ENCODE data around the gene ADAMTS17.
A peak's percentile ranks its signal among the peaks of the same experiment; 100 is the strongest.

The ADAMTS17 gene

GRCh38 chr15:100049936-100050876 is 291.6 kb downstream of the ADAMTS17 start:
- DNase-seq (ENCODE audit: low read depth in 2 of 2) = no peak

GRCh38 chr15:100049483-100049882 is 292.3 kb downstream of the ADAMTS17 start:
- no peak for DNase-seq (ENCODE audit: low read depth in 2 of 2)

GRCh38 chr15:100048736-100049135 is 293.0 kb downstream of the ADAMTS17 start:
- DNase-seq (ENCODE audit: low read depth in 2 of 2) = no peak

- no peak for DNase-seq (ENCODE audit: low read depth in 2 of 2)
Observed at GRCh38 chr15:100043692-100044091, 298.1 kb downstream of the ADAMTS17 start.

DNA sequence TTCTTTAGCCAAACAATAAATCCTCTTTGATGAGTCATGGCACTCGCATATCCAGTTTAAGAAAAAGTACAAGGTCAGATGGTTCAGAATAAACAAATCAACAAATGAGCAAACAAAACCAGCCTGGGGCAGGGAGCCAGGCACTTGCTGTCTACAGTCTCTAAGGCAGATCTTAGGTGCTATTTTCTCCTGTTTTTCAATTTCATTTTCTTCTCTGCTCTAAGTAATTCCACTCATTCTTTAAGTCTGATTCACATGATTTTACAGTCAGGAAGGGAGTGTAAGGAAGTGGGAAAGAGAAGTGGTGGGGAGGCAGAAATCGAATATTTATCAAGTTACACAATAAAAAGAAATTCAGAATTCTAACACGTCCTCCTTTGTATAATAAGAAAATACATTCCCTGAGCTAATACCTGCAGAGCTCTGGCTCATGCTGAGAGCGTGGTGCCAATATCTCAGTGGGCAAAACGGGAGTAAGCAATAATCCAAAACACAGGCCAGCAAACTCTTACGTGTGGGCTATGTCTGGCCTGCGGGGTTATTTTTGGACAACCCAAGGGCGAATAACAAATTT is 298.6 kb downstream of the ADAMTS17 start:
- DNase-seq (ENCODE audit: low read depth in 2 of 2) = no peak

- no peak for DNase-seq (ENCODE audit: low read depth in 2 of 2)
Observed at GRCh38 chr15:100042558-100042957, 299.2 kb downstream of the ADAMTS17 start.

- no peak for DNase-seq (ENCODE audit: low read depth in 2 of 2)
Observed at GRCh38 chr15:100041127-100041828, 300.5 kb downstream of the ADAMTS17 start.

DNA sequence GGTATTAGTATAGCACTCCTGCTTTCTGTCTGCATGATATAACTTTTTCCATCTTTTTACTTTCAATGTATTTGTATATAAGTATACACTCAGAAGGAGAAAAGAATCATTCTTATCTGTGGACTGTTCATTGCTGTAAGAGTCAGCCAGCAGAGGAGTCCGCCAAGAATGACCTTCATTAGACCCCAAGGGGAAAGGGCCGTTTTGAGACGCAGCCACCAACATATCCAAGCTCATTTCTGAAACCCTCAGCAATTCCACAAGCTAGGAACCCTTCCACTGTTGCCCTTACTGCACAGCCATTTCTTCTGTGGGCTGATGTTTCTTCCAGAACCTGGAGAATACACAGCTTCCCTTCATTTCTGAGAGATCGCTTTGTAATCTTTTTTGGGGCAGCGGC is 301.8 kb downstream of the ADAMTS17 start:
- no peak for DNase-seq (ENCODE audit: low read depth in 2 of 2)

DNA sequence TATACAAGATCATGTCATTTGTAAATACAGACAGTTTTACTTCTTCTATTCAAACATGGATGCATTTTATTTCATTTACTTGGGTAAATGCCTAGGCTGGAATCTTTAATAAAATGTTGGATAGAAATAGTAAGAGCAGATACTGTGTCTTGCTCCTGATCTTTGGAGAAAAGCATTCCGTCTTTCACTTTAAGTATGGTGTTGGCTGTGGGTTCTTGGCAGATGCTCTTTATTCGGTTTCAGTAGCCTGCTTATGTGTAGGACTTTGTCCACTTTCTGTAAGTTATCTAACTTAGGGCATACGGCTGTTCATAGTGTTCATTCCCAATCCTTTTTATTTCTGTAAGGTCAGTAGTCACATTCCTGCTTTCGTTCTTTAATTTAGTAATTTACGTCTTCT is 303.0 kb downstream of the ADAMTS17 start:
- DNase-seq (ENCODE audit: low read depth in 2 of 2) = no peak

- DNase-seq (ENCODE audit: low read depth in 2 of 2) = no peak
Observed at GRCh38 chr15:100037901-100038300, 303.9 kb downstream of the ADAMTS17 start.

DNA sequence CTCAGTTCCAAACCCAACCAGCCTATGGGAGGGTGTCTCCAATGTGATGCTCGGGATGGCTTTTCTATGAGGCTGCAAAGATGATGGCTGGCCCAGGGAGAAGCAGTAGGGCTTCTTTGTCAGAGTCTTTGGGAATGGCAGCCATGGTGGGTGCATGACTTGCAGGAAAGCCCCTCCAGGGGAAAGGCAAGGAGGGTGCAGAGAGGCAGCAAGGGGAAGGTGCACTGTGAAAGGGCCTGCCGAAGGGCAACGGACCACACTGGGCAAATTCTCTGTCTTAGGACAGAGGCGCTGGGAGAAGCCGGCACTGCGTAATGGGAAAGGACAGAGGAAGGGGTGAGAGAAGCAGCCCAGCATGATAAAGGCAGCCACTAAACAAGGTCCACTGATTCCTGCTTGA is 305.8 kb downstream of the ADAMTS17 start:
- DNase-seq (ENCODE audit: low read depth in 2 of 2) = no peak

- DNase-seq (ENCODE audit: low read depth in 2 of 2) = no peak
Observed at GRCh38 chr15:100034191-100034590, 307.6 kb downstream of the ADAMTS17 start.

DNA sequence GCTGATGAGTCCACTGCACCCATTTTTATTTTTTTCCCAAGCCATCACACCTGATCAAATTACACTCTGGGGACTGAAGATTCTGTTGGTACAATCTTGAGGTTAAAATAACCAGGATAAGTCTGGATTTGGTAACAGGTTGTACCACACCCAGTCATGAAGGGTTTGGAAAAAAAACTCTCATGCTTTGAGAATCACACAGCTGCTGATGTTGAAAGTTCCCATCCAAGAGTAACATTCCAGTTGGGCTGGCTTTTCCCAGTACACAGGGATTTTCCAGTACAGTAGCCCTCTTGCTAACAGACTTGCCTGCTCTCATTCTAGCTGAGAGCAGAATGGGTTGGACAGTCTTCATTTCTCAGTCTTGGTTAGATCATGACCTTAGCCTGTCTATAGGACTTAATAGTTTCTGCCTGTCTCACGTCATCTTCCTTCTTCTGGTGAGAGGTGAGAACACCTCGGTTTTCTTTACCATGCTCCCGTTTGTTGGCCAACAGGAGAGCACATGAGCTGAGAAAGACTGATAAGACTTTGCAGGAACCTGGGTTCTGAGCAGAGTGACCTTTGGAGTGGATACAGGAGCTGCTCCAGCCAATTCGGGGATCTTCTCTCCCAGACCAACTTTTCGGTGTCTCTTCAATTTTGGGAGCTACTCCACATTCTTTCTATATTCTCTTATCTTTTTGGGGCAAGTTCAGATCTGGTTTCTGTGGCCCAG is 308.5 kb downstream of the ADAMTS17 start:
- DNase-seq (ENCODE audit: low read depth in 2 of 2) = no peak

DNA sequence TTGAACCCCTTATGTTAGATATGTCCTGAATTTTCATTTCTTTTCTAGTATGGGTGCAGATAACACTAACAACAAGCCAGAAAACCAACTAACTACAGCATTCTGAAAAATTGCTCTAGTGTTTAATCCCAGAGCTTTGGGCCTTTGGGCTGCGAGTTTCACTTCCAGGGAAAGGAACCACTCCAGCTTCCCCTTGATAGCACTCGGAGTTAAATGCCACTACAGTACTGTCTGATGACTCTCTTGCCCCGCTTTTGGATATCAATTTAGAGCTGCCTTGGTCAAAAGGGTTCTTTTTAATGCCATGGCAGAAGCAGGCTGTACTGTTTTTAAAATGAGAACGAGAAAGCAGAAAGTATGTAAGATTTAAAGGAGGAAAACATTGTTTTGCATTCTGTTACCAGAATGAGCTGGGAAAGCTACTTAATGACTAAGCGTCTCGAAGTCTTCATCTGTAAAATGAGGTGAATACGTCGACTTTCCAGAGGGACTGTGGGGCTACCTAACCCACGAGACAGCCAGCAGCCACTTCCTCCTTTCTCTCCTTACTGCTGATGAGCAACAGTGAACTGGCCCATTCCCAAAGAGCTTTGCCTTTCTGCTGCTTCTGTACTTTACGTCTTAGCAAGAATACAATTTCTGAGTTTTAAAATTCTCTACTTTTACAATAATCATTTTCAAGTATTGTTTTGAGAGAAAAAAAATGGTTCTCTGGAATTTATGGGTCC is 309.3 kb downstream of the ADAMTS17 start:
- DNase-seq (ENCODE audit: low read depth in 2 of 2) = no peak

GRCh38 chr15:100031665-100032357 is 310.0 kb downstream of the ADAMTS17 start:
- DNase-seq (ENCODE audit: low read depth in 2 of 2) = no peak

DNA sequence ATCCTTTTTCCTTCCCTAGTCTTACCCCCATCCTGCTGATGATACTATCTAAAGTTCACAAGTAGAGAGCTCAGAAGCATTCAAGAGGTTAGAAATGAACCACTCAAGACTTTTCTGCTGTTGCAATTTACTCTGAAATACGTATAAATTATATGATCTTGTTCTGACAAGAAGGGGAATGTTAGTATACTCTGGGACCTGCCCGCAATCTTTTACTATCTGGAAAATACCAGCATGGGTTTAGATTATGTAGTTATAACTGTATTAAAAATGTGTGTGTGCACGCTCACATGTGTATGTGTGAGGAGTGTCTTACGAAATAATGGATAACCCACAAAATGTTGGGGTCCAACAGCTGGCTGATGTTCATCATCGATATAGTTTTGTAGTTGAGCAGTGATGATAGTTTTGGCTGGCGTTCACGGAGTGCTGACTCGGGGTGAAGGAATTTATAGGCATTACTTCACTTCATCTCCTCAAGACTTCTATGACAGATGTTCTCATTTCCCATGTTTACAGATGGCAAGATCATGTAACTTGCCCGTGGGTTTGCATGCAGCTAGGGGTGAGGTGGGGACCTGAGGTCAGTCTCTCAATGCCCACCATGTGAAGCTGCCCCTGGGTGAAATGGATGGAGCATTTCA is 311.1 kb downstream of the ADAMTS17 start:
- DNase-seq (ENCODE audit: low read depth in 2 of 2) = peak; percentile 72 to 77

DNA sequence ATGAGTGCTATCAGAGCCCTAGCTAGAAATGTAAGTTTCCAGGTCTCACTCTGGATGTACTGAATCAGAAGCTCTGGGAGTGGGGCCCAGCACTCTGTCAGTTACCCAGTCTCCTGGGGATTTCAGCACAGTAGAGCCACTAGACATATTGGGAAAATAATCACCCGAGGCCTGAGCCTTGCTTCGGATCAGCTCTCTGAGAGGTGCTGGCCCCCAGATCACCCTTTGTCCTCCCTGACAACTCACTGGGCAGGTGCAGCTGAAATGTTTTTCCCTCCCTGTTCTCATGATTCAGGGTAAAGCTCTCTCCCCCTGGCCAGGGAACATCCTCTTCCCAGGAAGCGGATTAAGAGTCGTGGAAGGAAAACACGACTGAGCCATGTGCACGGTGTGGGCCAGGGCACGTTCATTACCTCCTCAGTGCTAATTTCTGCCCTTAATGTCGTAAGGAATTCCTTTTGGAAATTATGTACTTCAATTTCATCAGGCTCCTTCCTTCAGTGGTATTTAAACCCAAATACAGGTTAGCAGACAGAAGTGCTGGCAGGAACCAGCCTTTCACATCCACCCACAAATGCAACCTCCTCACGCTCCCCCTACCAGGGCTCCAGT is 311.8 kb downstream of the ADAMTS17 start:
- DNase-seq (ENCODE audit: low read depth in 2 of 2) = no peak

DNA sequence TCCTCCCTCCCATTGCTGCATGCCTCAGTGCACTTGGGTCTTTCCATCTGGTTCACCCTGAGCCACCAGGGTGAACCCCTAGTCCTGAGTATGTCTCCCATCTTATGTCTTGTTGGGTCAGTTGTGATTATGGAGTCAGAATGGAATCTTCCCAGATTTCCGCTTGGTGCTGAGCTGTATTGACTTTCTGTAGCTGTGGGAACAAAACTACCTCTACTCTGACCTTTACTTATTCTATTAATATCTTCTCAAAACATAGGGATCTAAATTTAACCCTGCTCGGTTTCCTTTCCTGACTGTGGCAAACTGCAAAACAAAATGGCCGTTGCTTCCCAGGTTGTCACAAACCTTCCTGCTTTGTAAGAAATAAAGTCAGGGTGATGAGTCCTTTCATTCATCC is 312.7 kb downstream of the ADAMTS17 start:
- DNase-seq (ENCODE audit: low read depth in 2 of 2) = no peak

DNA sequence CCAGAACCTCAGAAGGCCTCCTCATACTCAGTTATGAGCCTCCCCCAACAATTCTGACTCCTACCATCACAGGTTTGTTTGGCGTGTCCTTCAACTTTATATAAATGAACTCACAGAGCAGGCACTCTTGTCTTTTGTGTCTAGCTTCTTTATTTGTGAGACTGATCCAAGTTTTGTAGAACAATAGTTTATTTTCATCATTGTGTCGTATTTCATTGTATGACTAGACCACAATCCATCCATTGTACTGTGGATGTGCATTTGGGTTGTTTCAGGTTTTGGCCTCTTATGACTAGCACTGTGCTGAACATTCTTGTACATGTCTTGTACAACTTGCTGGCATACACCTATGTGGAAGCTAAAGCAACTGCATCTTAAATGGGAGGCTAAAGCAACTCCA is 315.7 kb downstream of the ADAMTS17 start:
- no peak for DNase-seq (ENCODE audit: low read depth in 2 of 2)

DNA sequence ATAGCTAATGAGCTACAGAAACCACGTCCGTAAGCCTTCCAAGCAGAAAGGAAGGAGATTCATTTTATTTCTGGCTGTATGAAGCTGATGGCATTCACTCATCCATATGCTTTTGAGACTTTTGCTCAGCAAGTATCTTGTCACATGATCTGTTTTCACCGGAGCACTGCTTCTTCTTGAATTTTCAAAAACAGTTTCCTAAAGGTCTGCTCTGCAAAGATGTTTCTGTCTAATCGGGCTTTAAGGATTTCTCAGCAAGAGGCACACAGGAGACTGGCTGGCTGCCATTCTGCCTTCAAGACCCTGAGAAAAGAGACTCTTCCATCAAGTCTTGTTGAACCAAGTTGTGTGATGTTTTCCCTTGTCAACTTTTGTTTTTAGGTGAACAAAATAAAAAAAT is 319.0 kb downstream of the ADAMTS17 start:
- DNase-seq (ENCODE audit: low read depth in 2 of 2) = no peak

Measured in fibroblast of skin of left biceps (primary cell).